ENCODE results near the gene MID1IP1.

DNA sequence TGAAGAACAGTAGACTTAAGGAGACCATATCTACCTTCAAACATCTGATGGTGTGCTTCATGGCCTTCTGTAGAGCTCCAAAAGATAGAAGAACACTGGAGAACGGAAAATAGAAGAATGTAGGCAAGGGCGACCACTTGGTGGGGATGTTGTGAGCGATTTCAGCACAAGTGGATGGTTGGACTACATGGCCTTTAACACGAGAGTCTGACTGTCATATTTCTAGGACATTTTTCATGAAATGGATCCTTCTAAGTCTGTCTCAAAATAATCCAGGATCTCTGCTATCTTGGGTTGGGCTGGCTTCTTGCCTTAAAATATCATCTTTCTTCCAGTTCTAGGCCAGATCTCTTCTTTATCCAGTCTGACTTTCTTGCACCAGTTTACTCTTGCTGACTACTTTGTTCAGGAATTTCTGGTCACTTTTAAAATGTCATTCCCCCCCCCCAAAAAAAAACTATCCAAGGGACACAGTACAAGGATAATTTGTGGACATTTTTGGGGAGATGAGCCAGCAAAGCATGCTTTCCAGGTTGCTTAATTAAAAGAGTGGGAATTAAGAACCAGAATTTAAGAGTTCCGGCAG, 1.2 kb upstream of the MID1IP1 start:
- TF ChIP-seq EP300 (IDR thresholded peaks at IDR 0.05; ENCODE audit: borderline replicate concordance) (no peak), CREB1 (IDR thresholded peaks at IDR 0.05; ENCODE audit: low read depth) (no peak)

All from Ishikawa (cell line).